CD4-positive, alpha-beta T cell (primary cell): ENCODE measurements around the gene LHFPL3. TPM values are rescaled to one million over a fixed set of nuclear protein-coding genes. Genes with fewer than 3 reads are reported as not detected.
A peak's percentile ranks its signal among the peaks of the same experiment; 100 is the strongest.

ENCODE experiments used
- ATAC-seq: fragments of 200-7000 bp; cut with Tn5 transposase; one replicate; pipeline ENCODE4 v1.10.0; 2022; ENCODE audit warnings: mild to moderate bottlenecking; ENCODE audit not compliant: poor library complexity
- CTCF ChIA-PET: fragments of 350-600 bp; sonication (Branson Sonifier 250); formaldehyde crosslinking; loops from one replicate; lab custom pipeline; 2021; ENCODE audit warnings: antibody characterized with exemption, inconsistent platforms; lab: Charles Lee
- POLR2A ChIA-PET: fragments of 350-600 bp; sonication (Branson Sonifier 250); formaldehyde crosslinking; loops from one replicate; lab custom pipeline; 2021; ENCODE audit warnings: antibody characterized with exemption, inconsistent platforms; lab: Charles Lee
- DNase-seq, 14 experiments: peaks; one replicate each; pipeline ENCODE4 v3.0.0-alpha.2; 2013 to 2020; ENCODE audit warnings: mixed read lengths in 2 of 14
- H3K27ac ChIP-seq, 2 donors: one replicate each; pipeline versions ENCODE4 v1.5.1 to v1.7.0; 2013; ENCODE audit warnings: low read length in 2 of 2, low read depth in 1 of 2, mild to moderate bottlenecking in 1 of 2
- H3K27me3 ChIP-seq, 2 experiments: 1 replicate in 1 of 2; 2 replicates in 1 of 2; pipeline versions ENCODE4 v1.6.1 to v1.7.0; 2013; ENCODE audit warnings: low read length in 2 of 2, control low read depth in 1 of 2, mild to moderate bottlenecking in 1 of 2, moderate library complexity in 1 of 2; ENCODE audit not compliant: insufficient read depth in 2 of 2, control insufficient read depth in 1 of 2
- H3K36me3 ChIP-seq: one replicate; pipeline ENCODE4 v1.6.1; 2013; ENCODE audit warnings: low read length, control low read depth; ENCODE audit not compliant: insufficient read depth
- H3K4me1 ChIP-seq: one replicate; pipeline ENCODE4 v1.6.1; 2013; ENCODE audit warnings: low read length, control low read depth; ENCODE audit not compliant: insufficient read depth
- H3K4me3 ChIP-seq: one replicate; pipeline ENCODE4 v1.5.1; 2013; ENCODE audit warnings: mild to moderate bottlenecking, low read length, moderate library complexity
- H3K9me3 ChIP-seq, 2 experiments: 1 replicate in 1 of 2; 2 replicates in 1 of 2; pipeline versions ENCODE4 v1.6.1 to v1.7.0; 2013; ENCODE audit warnings: low read length in 2 of 2, mild to moderate bottlenecking in 2 of 2, control low read depth in 1 of 2, moderate library complexity in 1 of 2; ENCODE audit not compliant: control insufficient read depth in 1 of 2, insufficient read depth in 1 of 2
- H3K27ac Mint-ChIP-seq: one replicate; pipeline ENCODE4 v1.8.0; 2020; ENCODE audit warnings: mixed read lengths
- H3K27me3 Mint-ChIP-seq: one replicate; pipeline ENCODE4 v1.8.0; 2021; ENCODE audit warnings: mixed read lengths
- H3K36me3 Mint-ChIP-seq: one replicate; pipeline ENCODE4 v1.8.0; 2021; ENCODE audit warnings: low read depth, mixed read lengths
- H3K4me1 Mint-ChIP-seq: one replicate; pipeline ENCODE4 v1.8.0; 2021; ENCODE audit warnings: low read depth, mixed read lengths
- H3K4me3 Mint-ChIP-seq: one replicate; pipeline ENCODE4 v1.8.0; 2020; ENCODE audit warnings: mild to moderate bottlenecking, mixed read lengths
- H3K9me3 Mint-ChIP-seq: one replicate; pipeline ENCODE4 v1.8.0; 2020; ENCODE audit warnings: mixed read lengths
- intact Hi-C, 2 experiments: fragments of 100-400 bp; cut with DNase I in 1 of 2; cut with micrococcal nuclease in 1 of 2; formaldehyde crosslinking; loops; one replicate each; pipeline versions ENCODE4 v1.15.1 to v1.9.0; 2023 to 2025; cut with DNase I, micrococcal nuclease
- total RNA-seq, 174 experiments: library from RNA in 2 of 174; stranded (reverse) in 2 of 174; gene quantifications; one replicate each; pipeline ENCODE4 v1.2.3 and lab custom pipeline; 2021 to 2026
- TF ChIP-seq, protein P1 (sequence below): fragments of 200-600 bp; IDR thresholded peaks from one replicate; pipeline ENCODE4 v1.8.0; 2022; ENCODE audit warnings: antibody characterized with exemption, mild to moderate bottlenecking

Gene LHFPL3
- total RNA-seq, 2 experiments from 2014 or later, result not detected

DNA sequence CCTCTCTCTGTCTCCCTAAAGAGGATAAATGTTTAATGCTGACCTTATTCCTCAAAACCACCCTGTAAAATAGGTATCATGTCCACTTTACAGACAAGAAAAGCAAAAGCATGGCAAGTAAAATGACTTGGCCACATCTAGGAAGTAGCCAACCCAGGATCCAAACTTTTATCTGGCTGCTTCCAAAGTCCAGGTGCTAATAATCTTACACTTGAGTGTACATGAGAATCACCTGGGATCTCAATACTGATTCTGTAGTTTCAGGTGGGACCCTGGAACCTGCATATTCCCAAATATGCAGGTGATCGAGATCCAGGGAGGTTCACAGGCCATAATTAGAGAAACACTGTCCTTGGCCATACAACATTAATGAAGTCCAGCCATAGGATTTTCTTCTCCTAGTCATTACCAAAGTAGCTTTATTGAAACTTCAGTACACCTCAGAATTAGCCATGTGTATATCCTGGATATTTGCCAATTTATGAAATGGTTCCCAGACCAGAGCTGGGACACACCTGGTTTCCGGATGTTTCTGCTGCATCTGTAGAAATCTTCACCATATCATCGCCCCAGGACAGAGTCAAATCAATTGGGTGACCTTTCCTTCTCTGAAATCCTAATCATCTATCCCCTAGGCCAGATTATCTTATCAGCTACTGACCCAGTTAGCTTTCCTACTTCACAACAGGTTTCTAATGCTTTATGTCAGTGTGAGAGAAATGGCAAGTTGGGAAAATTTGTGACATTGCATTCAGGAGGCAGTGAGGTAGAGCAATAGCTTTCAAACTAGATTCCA lies 566.5 kb downstream of the LHFPL3 start:
- intact Hi-C loops, result no loop called here
- Histone ChIP-seq H3K9me3 (no peaks in the 10 kb centered on the region), H3K27ac (no peak overlapping the region), H3K4me1 (no peaks in the 10 kb centered on the region), H3K4me3 (no peak overlapping the region), H3K27me3 (no peaks in the 10 kb centered on the region), H3K36me3 (no peaks in the 10 kb centered on the region)
- Mint-ChIP-seq H3K36me3 (no peaks in the 10 kb centered on the region), H3K9me3 (no peaks in the 10 kb centered on the region), H3K4me1 (peaks cover 4% of the 10 kb centered on the region), H3K27ac (no peak overlapping the region), H3K27me3 (no peaks in the 10 kb centered on the region), H3K4me3 (no peak overlapping the region)
- DNase-seq, result no peak
- TF ChIP-seq, protein P1, sequence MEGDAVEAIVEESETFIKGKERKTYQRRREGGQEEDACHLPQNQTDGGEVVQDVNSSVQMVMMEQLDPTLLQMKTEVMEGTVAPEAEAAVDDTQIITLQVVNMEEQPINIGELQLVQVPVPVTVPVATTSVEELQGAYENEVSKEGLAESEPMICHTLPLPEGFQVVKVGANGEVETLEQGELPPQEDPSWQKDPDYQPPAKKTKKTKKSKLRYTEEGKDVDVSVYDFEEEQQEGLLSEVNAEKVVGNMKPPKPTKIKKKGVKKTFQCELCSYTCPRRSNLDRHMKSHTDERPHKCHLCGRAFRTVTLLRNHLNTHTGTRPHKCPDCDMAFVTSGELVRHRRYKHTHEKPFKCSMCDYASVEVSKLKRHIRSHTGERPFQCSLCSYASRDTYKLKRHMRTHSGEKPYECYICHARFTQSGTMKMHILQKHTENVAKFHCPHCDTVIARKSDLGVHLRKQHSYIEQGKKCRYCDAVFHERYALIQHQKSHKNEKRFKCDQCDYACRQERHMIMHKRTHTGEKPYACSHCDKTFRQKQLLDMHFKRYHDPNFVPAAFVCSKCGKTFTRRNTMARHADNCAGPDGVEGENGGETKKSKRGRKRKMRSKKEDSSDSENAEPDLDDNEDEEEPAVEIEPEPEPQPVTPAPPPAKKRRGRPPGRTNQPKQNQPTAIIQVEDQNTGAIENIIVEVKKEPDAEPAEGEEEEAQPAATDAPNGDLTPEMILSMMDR, result no peak
- POLR2A ChIA-PET, result no interaction called here
- CTCF ChIA-PET, result interaction anchor here (1.0 to 1.7 kb wide), 2 partner anchors 11 to 23 kb away, joined by 4 read pairs; no protein-coding TSS in a partner anchor
- ATAC-seq, result no peak

DNA sequence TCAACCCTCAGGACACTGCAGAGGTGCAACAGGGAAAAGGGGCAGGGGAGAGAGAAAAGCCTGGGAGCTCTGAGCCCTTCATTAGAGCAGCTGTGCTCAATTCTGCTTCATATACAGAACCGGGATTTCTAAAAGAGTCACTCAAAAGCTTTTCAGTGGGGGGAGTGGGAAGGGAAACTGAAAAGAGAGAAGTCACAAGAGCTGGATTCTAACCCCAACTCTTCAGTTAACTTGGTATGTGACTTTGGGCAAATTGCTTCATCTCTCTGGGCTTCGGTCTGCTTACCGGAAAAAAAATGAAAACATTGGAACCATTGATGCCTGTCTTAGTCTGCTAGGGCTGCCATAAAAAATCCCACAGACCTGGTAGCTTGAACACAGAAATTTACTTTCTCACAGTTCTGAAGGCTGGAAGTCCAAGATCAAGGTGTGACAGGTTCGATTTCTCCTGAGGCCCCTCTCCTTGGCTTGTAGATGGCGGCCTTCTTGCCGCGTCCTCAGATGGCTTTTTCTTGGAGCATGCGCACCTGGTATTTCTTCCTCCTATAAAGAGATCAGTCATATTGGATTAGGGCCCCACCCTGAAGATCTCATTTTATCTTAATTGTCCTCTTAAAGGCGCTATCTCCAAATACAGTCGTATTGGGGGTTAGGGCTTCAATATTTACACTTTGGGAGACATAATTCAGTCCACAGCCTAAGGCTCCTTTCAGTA lies 567.3 kb downstream of the LHFPL3 start:
- no peaks in the 10 kb centered on the region for H3K36me3 ChIP-seq
- peaks cover 4% of the 10 kb centered on the region for H3K4me1 Mint-ChIP-seq
- H3K36me3 Mint-ChIP-seq, result no peaks in the 10 kb centered on the region
- H3K9me3 ChIP-seq, result no peaks in the 10 kb centered on the region
- intact Hi-C loops, result no loop called here
- ChIA-PET CTCF (interaction anchor here (1.0 to 1.7 kb wide), 2 partner anchors 12 to 23 kb away, joined by 4 read pairs; no protein-coding TSS in a partner anchor), POLR2A (no interaction called here)
- no peak overlapping the region for H3K27ac ChIP-seq
- no peak overlapping the region for H3K4me3 Mint-ChIP-seq
- peak in 1 of 14 experiments; percentile 15 for DNase-seq
- TF ChIP-seq, protein P1, result no peak
- no peaks in the 10 kb centered on the region for H3K9me3 Mint-ChIP-seq
- no peaks in the 10 kb centered on the region for H3K27me3 Mint-ChIP-seq
- H3K4me1 ChIP-seq, result no peaks in the 10 kb centered on the region
- ATAC-seq, result no peak
- no peaks in the 10 kb centered on the region for H3K27me3 ChIP-seq
- no peak overlapping the region for H3K4me3 ChIP-seq
- no peak overlapping the region for H3K27ac Mint-ChIP-seq

DNA sequence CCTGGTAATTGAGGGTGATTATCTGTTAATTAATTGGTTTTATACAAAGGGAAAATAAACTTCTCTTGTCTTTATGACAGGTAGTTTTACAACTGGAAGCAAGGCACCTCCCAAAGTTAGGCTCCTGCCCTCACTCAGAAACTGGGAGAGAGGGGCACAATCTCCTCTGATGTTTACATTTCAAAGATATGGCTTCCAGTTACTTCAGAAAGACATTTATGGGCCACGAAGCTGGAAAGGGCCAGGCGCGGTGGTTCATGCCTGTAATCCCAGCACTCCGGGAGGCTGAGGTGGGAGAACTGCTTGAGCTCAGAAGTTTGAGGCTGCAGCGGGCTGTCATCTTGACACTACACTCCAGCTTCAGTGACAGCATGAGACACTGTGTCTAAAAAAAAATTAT lies 570.0 kb downstream of the LHFPL3 start:
- H3K36me3 Mint-ChIP-seq, result no peaks in the 10 kb centered on the region
- Histone ChIP-seq H3K4me1 (no peaks in the 10 kb centered on the region), H3K9me3 (no peaks in the 10 kb centered on the region), H3K27ac (no peak overlapping the region), H3K27me3 (no peaks in the 10 kb centered on the region), H3K36me3 (no peaks in the 10 kb centered on the region), H3K4me3 (no peak overlapping the region)
- H3K4me1 Mint-ChIP-seq, result peaks cover 4% of the 10 kb centered on the region
- no peak for DNase-seq
- TF ChIP-seq, protein P1, result no peak
- H3K9me3 Mint-ChIP-seq, result no peaks in the 10 kb centered on the region
- no peak for ATAC-seq
- ChIA-PET POLR2A (no interaction called here), CTCF (interaction anchor here (1.9 kb wide), 1 partner anchor 15 kb away, joined by 6 read pairs; no protein-coding TSS in a partner anchor)
- H3K4me3 Mint-ChIP-seq, result no peak overlapping the region
- intact Hi-C loops, result no loop called here
- no peak overlapping the region for H3K27ac Mint-ChIP-seq
- H3K27me3 Mint-ChIP-seq, result peaks cover 7% of the 10 kb centered on the region
